Mesenchymal stem cell (in vitro differentiated cells and primary cell): ENCODE measurements around the gene STK33.

Experiments
- DNase-seq: peaks from one replicate; pipeline ENCODE4 v3.0.0-alpha.2; 2013
- H2AFZ ChIP-seq: one replicate; pipeline ENCODE4 v1.6.1; 2013; ENCODE audit warnings: low read depth, mild to moderate bottlenecking, control low read depth, inconsistent platforms, low read length, moderate library complexity
- H2AK5ac ChIP-seq: 2 replicates; pipeline ENCODE4 v1.6.1; 2013; ENCODE audit warnings: low read length, moderate library complexity, mild to moderate bottlenecking, inconsistent platforms; ENCODE audit not compliant: severe bottlenecking
- H2BK120ac ChIP-seq: one replicate; pipeline ENCODE4 v1.6.1; 2013; ENCODE audit warnings: low read depth, mild to moderate bottlenecking, inconsistent platforms, low read length, moderate library complexity
- H2BK12ac ChIP-seq, 2 experiments: one replicate each; pipeline ENCODE4 v1.6.1; 2013; ENCODE audit warnings: inconsistent platforms in 2 of 2, low read length in 2 of 2, mild to moderate bottlenecking in 2 of 2, moderate library complexity in 2 of 2, control low read depth in 1 of 2
- H2BK15ac ChIP-seq: one replicate; pipeline ENCODE4 v1.6.1; 2013; ENCODE audit warnings: mild to moderate bottlenecking, low read depth, inconsistent platforms; ENCODE audit not compliant: poor library complexity, severe bottlenecking
- H2BK5ac ChIP-seq: 2 replicates; pipeline ENCODE4 v1.6.1; 2013; ENCODE audit warnings: low read depth, mild to moderate bottlenecking, low read length, control low read depth, inconsistent platforms; ENCODE audit not compliant: poor library complexity, severe bottlenecking
- H3K14ac ChIP-seq, 2 experiments: one replicate each; pipeline ENCODE4 v1.6.1; 2013; ENCODE audit warnings: inconsistent platforms in 2 of 2, low read length in 2 of 2, control low read depth in 1 of 2, mild to moderate bottlenecking in 1 of 2, moderate library complexity in 1 of 2
- H3K18ac ChIP-seq, 2 experiments: one replicate each; pipeline ENCODE4 v1.6.1; 2013; ENCODE audit warnings: inconsistent platforms in 2 of 2, low read length in 2 of 2, control low read depth in 1 of 2, low read depth in 1 of 2, mild to moderate bottlenecking in 1 of 2
- H3K23ac ChIP-seq, 2 experiments: one replicate each; pipeline ENCODE4 v1.6.1; 2013; ENCODE audit warnings: inconsistent platforms in 2 of 2, low read length in 2 of 2, mild to moderate bottlenecking in 2 of 2, moderate library complexity in 2 of 2, control low read depth in 1 of 2
- H3K27ac ChIP-seq: 2 replicates; pipeline ENCODE4 v1.5.1; 2013; ENCODE audit warnings: mild to moderate bottlenecking, moderate library complexity, low read length, control low read depth, inconsistent platforms; ENCODE audit not compliant: poor library complexity, severe bottlenecking
- H3K27me3 ChIP-seq, 2 experiments: 2 replicates each; pipeline versions ENCODE4 v1.6.1 to v1.7.0; 2013; ENCODE audit warnings: low read length in 2 of 2, mild to moderate bottlenecking in 2 of 2, moderate library complexity in 2 of 2, control low read depth in 1 of 2, inconsistent platforms in 1 of 2; ENCODE audit not compliant: control insufficient read depth in 1 of 2, insufficient read depth in 1 of 2
- H3K36me3 ChIP-seq, 2 experiments: 2 replicates each; pipeline versions ENCODE4 v1.6.1 to v1.7.0; 2013; ENCODE audit warnings: low read length in 2 of 2, control low read depth in 1 of 2, inconsistent platforms in 1 of 2, low read depth in 1 of 2, mild to moderate bottlenecking in 1 of 2; ENCODE audit not compliant: insufficient read depth in 2 of 2, control insufficient read depth in 1 of 2
- H3K4ac ChIP-seq, 2 experiments: one replicate each; pipeline ENCODE4 v1.6.1; 2013; ENCODE audit warnings: inconsistent platforms in 2 of 2, low read length in 2 of 2, mild to moderate bottlenecking in 2 of 2, moderate library complexity in 2 of 2, control low read depth in 1 of 2, low read depth in 1 of 2
- H3K4me1 ChIP-seq: 2 replicates; pipeline ENCODE4 v1.6.1; 2013; ENCODE audit warnings: low read depth, low read length, control low read depth; ENCODE audit not compliant: control insufficient read depth, insufficient read depth
- H3K4me2 ChIP-seq: 2 replicates; pipeline ENCODE4 v1.6.1; 2013; ENCODE audit warnings: low read length, mild to moderate bottlenecking, inconsistent platforms; ENCODE audit not compliant: poor library complexity, severe bottlenecking
- H3K4me3 ChIP-seq, 2 experiments: 2 replicates each; pipeline versions ENCODE4 v1.5.1 to v1.7.0; 2013; ENCODE audit warnings: low read length in 2 of 2, mild to moderate bottlenecking in 2 of 2, control low read depth in 1 of 2, low read depth in 1 of 2; ENCODE audit not compliant: insufficient read depth in 1 of 2
- H3K79me1 ChIP-seq: replicated peaks from 2 replicates; pipeline ENCODE4 v1.6.1; 2013; ENCODE audit warnings: mild to moderate bottlenecking, control low read depth, low read length, inconsistent platforms; ENCODE audit not compliant: poor library complexity, severe bottlenecking
- H3K9ac ChIP-seq: 2 replicates; pipeline ENCODE4 v1.7.0; 2013; ENCODE audit warnings: mild to moderate bottlenecking, low read length, moderate library complexity
- H3K9me3 ChIP-seq: 2 replicates; pipeline ENCODE4 v1.7.0; 2013; ENCODE audit warnings: mild to moderate bottlenecking, low read length; ENCODE audit not compliant: control insufficient read depth
- H4K8ac ChIP-seq: one replicate; pipeline ENCODE4 v1.6.1; 2013; ENCODE audit warnings: inconsistent platforms, mild to moderate bottlenecking, low read length, moderate library complexity
- H4K91ac ChIP-seq: one replicate; pipeline ENCODE4 v1.6.1; 2013; ENCODE audit warnings: mild to moderate bottlenecking, low read length, inconsistent platforms
- WGBS: methylation state at CpG from one replicate; pipeline ENCODE4 v1.1.7; 2013; ENCODE audit warnings: mixed read lengths; 5-methylcytosine and 5-hydroxymethylcytosine counted together

The STK33 gene

GRCh38 chr11:8640267-8640906, 46.4 kb upstream of the STK33 start:
- no peaks in the 10 kb centered on the region for H3K79me1 ChIP-seq
- no peak overlapping the region for H3K4me2 ChIP-seq
- peaks cover 39 to 80% of the 10 kb centered on the region in 2 experiments for H3K36me3 ChIP-seq
- H2BK5ac ChIP-seq: no peak overlapping the region
- no peak overlapping the region for H3K14ac ChIP-seq
- H3K4ac ChIP-seq: no peak overlapping the region
- no peak for DNase-seq
- H2AK5ac ChIP-seq: no peak overlapping the region
- H4K8ac ChIP-seq: no peak overlapping the region
- H3K18ac ChIP-seq: no peak overlapping the region
- 45% methylated on average over 5 of the region's 5 CpGs for WGBS
- no peak overlapping the region for H3K27ac ChIP-seq
- no peak overlapping the region for H4K91ac ChIP-seq
- peaks cover 8% of the 10 kb centered on the region for H3K4me1 ChIP-seq
- H2BK15ac ChIP-seq: no peak overlapping the region
- no peak overlapping the region for H3K4me3 ChIP-seq
- H3K23ac ChIP-seq: peak overlapping the region in 1 of 2 experiments; percentile 32
- H3K27me3 ChIP-seq: no peaks in the 10 kb centered on the region
- no peak overlapping the region for H3K9ac ChIP-seq
- peaks cover 8% of the 10 kb centered on the region for H3K9me3 ChIP-seq
- no peak overlapping the region for H2BK12ac ChIP-seq
- H2BK120ac ChIP-seq: no peak overlapping the region
- no peak overlapping the region for H2AFZ ChIP-seq

- Histone ChIP-seq H3K36me3 (peaks cover 38 to 80% of the 10 kb centered on the region in 2 experiments), H3K4me2 (no peak overlapping the region), H3K4me3 (no peak overlapping the region), H3K79me1 (no peaks in the 10 kb centered on the region), H2AFZ (no peak overlapping the region), H3K14ac (no peak overlapping the region), H3K23ac (no peak overlapping the region), H2BK15ac (no peak overlapping the region), H3K9me3 (peaks cover 10% of the 10 kb centered on the region), H3K27ac (no peak overlapping the region), H2BK12ac (no peak overlapping the region), H3K27me3 (no peaks in the 10 kb centered on the region), H2BK120ac (no peak overlapping the region), H3K9ac (no peak overlapping the region), H2AK5ac (no peak overlapping the region), H4K91ac (no peak overlapping the region), H3K18ac (no peak overlapping the region), H3K4me1 (peaks cover 8% of the 10 kb centered on the region), H3K4ac (no peak overlapping the region), H2BK5ac (no peak overlapping the region), H4K8ac (no peak overlapping the region)
- no peak for DNase-seq
- 82% methylated on average over 3 of the region's 3 CpGs for WGBS
Observed at GRCh38 chr11:8639655-8640054, 45.6 kb upstream of the STK33 start.

- peak; percentile 14 for DNase-seq
- Histone ChIP-seq H3K4me3 (no peak overlapping the region), H3K4me2 (no peak overlapping the region), H3K4me1 (peaks cover 8% of the 10 kb centered on the region), H3K14ac (peak overlapping the region in 1 of 2 experiments; percentile 9), H3K9me3 (peaks cover 10% of the 10 kb centered on the region), H2AK5ac (no peak overlapping the region), H3K4ac (no peak overlapping the region), H2BK12ac (no peak overlapping the region), H3K9ac (no peak overlapping the region), H3K23ac (no peak overlapping the region), H3K18ac (no peak overlapping the region), H3K27ac (no peak overlapping the region), H2BK15ac (no peak overlapping the region), H3K79me1 (no peaks in the 10 kb centered on the region), H2BK5ac (no peak overlapping the region), H2AFZ (no peak overlapping the region), H3K36me3 (peaks cover 47 to 84% of the 10 kb centered on the region in 2 experiments), H4K8ac (no peak overlapping the region), H3K27me3 (no peaks in the 10 kb centered on the region), H4K91ac (no peak overlapping the region), H2BK120ac (no peak overlapping the region)
- WGBS: no CpG with 5 or more reads among the region's 5 CpGs
Observed at GRCh38 chr11:8638300-8638699, 44.3 kb upstream of the STK33 start.

- Histone ChIP-seq H2BK15ac (no peak overlapping the region), H3K79me1 (no peaks in the 10 kb centered on the region), H2BK5ac (no peak overlapping the region), H3K36me3 (peaks cover 41 to 68% of the 10 kb centered on the region in 2 experiments), H4K8ac (no peak overlapping the region), H2AK5ac (no peak overlapping the region), H3K27me3 (no peaks in the 10 kb centered on the region), H3K14ac (no peak overlapping the region), H2BK120ac (no peak overlapping the region), H3K27ac (no peak overlapping the region), H2AFZ (no peak overlapping the region), H3K9ac (no peak overlapping the region), H3K4ac (no peak overlapping the region), H3K18ac (no peak overlapping the region), H3K4me1 (peaks cover 8% of the 10 kb centered on the region), H2BK12ac (no peak overlapping the region), H3K4me2 (no peak overlapping the region), H3K9me3 (peaks cover 10% of the 10 kb centered on the region), H3K4me3 (no peak overlapping the region), H3K23ac (no peak overlapping the region), H4K91ac (no peak overlapping the region)
- WGBS: 96% methylated on average over 2 of the region's 2 CpGs
- no peak for DNase-seq
Observed at GRCh38 chr11:8636127-8636526, 42.1 kb upstream of the STK33 start.
